CD4-positive, alpha-beta T cell treated with Interleukin-15 for 1 hour (primary cell): Measurements from ENCODE around the gene SERTAD4.
"Not testable (repeated sequence)": the region's sequence is repeated elsewhere in the genome, so short reads cannot be mapped to it uniquely, and the experiment has no call there.

Source experiments
- DNase-seq: peaks from one replicate; pipeline ENCODE4 v3.0.0-alpha.2; 2020

SERTAD4 gene

DNA sequence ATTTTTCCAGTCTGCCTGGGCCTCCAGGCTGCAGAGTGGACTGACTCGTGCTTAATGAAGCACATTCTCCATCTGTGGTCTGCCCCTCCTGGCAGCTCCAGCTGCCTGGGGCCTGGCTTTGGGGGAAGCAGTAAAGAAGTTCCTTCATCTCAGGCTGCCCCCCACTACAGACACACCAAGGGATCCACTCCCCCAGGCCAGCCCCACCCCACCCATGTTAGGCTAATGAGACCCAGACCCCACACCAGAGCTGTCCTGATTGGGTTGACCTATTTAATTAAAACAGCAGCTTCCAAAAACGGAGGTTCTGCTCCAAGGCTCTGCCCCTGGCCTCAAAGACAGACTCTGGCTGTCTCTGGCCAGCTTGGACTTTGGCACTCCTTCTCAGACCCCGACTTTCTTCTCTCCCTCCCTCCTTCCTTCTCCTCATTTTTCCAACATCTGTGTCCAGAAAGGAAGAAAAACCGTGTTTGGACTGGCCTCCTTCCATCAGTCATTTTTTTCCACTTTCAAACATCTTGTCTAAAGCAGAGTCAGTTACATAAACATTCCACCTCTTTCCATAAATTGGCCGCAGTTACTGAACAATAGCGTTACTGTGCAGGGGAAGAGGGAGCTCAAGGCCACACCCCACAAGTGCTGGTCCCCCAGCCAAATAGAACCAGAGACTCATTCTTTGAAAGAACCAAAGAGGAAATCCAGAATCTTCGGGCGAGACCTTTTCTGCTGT is 29.7 kb downstream of the SERTAD4 start:
- no peak for DNase-seq

DNA sequence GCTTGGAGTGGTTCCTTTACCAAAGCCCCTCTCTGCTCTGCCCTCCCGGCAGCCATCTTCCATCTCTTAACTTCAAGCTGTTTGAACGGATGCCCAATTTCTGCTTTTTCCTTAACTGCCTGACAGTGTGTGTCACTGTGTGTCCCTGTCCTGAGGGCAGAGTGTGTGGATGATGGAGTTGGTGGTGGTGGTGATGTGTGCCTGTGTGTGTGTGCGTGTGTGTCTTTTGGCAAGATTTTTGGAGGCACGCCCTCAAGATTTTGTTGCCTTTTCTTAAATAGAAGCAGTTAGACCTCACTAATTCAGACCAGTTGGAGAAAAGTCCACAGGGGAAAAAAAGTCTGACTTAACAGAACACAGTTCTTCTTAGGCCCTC is 30.3 kb downstream of the SERTAD4 start:
- no peak for DNase-seq

DNA sequence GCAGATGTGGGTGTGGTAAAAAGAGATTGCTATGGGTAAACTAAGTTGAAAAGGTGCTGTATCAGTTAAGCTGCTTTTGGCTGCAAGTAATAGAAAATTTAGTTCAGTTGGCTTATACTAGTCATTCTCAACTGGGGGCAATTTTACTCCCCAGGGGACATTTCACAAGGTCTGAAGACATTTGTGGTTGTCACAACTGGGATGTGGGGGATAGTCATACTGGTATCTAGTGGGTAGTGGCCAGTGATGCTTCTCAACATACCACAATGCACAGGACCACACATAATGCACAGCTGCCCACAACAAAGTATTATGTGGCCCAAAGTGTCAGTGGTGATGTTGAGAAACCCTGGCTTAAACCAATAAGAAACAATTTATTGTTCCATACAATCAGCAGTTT is 31.4 kb downstream of the SERTAD4 start:
- no peak for DNase-seq

DNA sequence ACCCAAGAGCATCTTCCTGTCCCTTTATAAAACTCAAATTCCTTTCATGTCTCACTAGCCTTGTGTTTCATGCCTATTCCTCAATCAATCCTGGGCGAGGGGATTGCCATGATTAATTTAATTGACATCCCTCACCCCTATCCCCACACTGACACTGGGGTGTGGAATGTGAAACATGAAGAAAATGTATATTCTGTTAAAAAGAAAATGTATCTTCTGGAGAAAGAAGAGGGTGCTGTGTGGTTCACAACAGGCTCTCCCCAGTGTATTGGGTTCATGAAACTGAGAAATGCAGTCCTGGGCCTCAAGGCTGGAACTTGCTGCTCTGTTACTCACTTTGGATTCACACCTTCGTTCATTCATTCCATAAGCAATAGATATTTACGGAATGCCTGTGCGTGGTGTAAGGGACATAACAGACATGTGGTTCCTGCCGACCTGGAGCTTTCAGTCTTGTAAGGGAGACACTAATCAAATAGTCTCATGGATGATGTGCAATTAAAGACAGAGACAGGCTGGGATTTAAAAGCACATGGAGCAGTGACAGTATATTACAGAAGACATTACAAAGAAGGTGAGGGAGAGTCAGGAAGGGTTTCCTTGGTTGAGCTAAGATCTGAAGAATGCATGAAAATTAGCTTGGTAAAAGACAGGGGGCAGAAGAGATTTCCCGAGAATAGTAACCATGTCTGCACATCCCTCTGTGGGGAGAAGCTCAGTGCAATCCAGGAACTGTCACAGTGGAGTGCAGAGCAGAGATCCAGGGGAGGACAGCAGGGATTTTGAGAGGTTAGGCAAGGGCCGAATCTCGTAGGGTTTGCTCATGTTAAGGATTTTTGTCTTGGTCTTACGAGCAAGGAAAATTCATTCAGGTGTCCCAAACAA is 32.1 kb downstream of the SERTAD4 start:
- no peak for DNase-seq

DNA sequence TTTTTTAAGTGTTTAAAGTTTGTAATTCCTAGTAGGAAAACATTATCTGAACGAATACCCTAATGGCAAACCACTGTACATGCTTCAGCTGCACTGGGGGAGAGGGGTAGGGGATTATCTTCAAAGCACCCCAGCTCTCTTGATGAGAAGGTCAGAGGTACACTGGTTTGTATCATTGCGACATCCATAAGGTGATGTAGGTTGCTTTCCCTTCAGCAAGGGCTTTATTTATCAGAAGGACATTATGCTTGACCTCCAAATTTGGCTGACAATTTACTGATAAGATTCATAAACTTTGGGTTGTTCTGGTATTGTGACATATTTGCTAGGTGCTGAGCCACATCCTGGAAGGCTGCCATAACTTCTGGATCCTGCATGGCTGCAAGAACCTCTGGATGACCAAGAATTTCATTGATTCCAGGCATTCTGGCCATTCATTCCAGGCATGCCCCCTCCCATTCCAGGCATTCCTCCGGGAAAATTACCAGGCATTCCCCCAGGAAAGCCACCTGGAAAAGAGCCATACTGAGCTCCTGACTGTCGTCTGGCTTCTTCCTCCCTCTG is 32.9 kb downstream of the SERTAD4 start:
- not testable (repeated sequence) for DNase-seq

DNA sequence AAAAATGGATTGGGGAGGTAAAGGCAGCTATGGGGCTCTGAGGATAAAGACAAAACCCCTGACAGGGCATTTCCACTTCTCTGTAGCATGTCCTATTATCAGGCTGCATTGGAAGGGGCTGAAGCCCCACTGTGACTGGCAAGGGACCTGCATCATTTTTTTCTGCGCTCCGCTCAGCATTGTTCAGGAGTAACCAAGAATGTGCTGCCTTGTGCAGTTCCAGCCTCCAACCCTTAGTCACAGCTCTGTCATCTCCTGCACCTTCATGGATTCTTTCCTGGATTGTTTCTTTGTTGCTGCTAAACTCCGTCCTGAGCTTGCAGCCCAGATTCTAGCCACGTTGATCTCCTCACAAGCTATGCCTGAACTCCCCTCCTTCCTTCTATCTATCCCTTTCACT is 37.4 kb downstream of the SERTAD4 start:
- no peak for DNase-seq

DNA sequence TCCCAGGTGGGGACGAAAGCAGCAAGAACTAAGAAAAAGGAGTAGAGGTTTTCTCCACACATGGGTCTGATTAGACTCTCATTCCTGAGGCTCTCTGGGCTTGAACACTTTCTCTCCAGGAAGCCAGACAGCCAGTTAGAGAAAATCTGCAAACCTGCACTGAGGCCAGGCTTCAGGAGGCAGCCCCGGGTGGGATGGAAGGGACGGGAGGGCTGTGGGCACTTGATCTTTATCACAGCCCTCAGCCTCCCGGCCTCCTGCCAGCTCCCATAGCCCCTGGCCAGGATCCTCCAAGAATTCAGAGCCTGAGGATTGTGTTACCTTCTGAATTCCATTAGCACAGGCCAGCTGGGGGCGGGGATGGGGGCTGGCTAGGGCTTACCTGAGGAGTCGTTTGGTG is 40.1 kb downstream of the SERTAD4 start:
- DNase-seq, result no peak

DNA sequence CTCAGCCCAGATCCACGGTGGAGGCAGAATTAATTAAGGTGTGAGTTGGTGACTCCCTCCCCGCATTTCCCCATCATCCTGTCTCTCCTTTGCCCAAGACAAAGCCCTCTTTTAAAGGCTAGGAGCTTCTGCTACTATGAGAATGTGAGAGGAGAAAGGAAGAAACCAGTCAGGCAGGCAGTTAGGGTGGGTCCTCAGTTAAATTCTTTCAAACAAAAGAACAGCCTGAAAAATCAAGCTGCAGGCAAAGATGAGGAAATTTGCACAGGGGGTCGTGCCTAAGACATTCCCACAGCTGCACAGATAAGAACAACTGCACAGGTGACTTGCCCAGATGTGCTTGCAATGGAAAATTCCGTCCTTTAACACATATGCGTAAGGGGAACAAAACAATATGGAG is 47.6 kb downstream of the SERTAD4 start:
- no peak for DNase-seq

DNA sequence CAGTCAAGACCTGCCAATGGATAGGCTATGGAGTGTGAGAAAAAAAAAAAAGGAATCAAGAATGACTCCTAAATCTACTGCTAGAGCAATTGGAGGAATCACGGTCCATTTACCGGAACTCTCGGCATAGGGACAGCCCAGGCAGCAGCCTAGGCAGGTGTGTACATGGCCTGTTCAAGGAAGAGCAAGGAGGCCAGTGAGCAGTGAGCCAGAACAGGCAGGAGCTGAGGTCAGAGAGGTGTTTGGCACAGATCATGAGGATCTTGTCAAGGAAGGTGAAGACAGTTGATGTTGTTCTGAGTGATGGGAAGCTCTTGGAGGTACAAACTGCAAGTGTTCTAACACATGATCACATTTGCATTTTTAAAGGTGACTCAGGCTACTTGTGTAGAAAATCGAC is 55.5 kb downstream of the SERTAD4 start:
- DNase-seq, result no peak

DNA sequence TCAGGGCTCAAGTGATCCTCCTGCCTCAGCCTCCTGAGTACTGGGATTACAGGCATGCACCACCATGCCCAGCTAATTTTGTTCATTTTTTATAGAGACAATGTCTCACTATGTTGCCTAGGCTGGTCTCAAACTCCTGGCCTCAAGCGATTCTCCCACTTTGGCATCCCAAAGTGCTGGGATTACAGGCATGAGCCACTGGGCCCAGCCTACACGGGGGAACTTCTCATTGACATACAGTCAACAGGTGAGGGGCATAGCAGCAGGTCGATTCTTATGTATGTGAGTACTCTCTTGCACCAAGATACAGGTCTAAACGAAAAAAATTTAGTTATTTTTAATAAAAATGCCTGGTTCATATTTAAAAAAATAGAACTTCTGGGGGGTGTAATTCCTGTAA is 56.7 kb downstream of the SERTAD4 start:
- no peak for DNase-seq

DNA sequence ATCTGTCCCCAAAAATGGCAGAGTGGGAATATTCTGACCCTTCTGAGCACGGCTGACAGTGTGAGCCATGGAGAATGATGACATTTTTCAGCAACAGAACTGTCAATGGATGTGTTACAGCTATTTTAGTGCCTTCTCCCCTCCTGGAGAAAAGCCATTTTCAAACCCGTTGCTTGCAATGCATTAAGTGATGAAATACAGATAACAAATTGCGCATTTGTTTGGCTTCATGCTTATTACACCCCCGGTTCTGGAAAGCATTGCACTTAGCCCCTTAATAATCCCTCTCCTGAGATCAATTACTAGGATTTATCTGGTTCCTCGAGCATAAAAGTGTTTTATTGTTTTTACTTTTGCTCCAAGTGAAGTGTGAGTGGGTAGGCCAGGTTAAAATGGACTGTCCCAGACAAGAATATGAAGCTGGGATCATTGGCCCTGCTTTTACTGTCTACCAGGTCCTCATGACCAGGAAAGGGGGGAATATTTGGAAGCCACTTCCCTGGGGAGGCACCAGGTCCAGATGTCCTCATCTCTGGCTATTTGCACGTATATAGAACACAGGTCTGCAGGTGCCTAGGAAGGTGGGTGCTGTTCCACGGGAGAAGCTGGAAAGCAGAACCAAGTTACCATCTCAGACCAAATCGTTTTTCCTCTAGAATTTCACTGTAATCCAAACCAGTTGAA is 58.6 kb downstream of the SERTAD4 start:
- no peak for DNase-seq

DNA sequence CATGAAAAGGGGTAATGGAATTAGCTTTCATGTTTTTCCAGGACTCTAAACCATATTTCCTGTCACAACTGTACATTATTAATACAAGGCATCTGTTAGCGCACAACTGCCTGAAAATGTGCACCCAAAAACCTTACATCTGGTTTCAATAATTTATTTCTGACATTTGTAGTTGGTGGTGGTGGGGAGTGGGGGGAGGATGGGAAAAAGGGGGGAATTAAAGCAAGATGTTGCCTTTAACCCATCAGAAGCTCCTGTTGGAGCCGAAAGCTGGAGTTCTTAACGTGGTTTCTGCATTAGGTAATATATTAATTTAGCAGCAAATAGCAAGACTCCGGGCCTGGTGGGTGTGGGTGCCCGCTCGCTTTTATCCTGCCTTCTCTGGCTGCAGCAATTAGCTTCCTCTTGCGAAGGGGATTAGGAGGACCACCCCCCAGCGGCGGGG is 59.2 kb downstream of the SERTAD4 start:
- DNase-seq, result no peak

DNA sequence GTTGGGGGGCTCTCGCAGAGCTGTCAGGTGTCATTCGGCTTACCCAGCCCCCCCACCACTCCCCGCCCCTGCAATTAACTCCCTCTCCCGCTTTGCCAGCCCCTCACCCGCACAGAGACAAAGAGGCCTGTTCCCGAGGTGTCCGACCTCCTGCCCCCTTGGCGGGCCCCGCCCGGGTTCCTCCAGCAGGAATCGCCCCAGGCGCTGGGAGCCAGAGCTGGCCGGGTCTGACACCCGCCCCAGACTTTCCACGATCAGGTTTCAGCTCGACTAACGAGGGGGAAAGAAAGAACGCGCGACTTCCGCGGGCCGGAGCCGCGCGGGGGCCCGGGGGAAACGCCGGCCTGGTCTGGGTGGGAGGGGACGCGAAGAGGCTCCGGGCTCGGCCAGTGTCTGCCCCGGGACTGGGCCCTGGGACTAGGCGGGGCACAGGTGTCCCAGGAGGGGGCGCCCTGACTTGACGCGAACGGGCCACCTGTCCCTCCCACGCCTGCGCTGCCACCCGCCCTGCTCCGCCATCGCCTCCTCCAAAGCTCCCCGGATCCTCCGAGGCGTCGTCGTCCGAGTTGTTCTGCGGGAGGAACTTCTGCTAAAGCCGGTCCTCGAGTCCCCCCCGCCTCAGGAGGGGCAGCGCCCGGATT is 59.8 kb downstream of the SERTAD4 start:
- DNase-seq, result peak; percentile 19

DNA sequence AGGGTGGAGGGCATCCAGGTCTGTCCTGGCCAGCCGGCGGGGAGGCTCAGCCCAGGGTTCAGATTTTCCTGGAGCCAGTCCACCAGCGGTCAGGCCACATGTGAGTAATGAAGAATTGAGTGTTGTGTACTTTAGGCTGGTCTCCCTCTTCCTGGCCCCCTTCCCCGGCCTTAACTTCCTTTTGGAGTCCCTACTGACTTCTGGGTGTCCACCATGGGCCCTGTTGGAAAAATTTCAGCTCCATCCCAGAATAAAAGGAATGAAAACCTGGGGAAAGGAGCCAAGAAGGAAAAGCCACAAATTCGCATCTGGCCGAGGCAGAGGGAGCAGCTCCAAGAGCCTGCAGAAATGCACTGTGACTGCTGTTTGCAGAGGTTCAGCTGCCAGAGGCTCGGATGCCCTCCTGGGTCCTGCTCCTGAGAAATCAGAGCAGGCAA is 60.6 kb downstream of the SERTAD4 start:
- no peak for DNase-seq

DNA sequence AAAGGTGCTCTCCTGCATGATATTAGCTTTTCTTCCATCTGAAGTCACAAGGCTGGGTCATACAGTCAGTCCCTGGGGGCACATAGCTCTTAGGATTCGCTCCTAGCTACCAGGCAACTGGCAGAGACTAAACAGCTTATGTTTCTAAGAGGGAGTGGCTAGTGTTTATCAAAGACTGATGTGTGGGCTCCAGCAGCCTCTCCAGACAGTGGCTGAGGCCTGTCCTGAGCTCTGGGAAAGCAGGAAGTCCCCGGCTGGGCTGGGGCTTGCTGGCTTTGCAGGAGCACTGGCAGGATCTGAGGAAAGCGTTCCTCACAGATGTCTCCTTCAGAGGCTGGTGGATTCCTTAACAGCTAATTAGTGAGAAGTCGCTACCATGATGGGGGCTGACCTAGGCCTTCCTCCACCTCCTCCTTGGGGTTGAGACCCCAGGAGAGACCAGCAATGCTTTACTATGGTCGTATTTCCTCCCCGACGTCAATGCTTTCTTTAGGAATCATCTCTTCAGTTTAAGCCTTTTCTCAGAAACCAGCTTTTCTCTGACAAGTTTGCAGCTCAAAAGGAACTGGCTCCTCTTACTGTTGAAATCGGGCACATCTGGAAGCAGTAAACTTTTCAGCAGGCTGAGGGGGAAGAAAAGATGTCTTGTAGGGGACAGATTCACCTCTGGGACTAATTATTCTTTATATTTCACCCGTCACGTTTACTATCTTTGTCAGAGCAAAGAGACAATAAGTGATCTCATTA is 62.6 kb downstream of the SERTAD4 start:
- no peak for DNase-seq
